ENCODE results near the gene SNAPC3.

SNAPC3 gene

GRCh38 chr9:15492485-15493150 is 69.9 kb downstream of the SNAPC3 start:
- no peak for DNase-seq (ENCODE audit: low spot score)

- no peak for DNase-seq (ENCODE audit: low spot score)
These were observed 75.7 kb downstream of the SNAPC3 start for GRCh38 chr9:15498246-15498995.

- DNase-seq (ENCODE audit: low spot score): no peak
These were observed 76.5 kb downstream of the SNAPC3 start for GRCh38 chr9:15499139-15499538.

- DNase-seq (ENCODE audit: low spot score): no peak
These were observed 78.5 kb downstream of the SNAPC3 start for GRCh38 chr9:15501179-15501578.

GRCh38 chr9:15501803-15502202 is 79.1 kb downstream of the SNAPC3 start:
- no peak for DNase-seq (ENCODE audit: low spot score)

GRCh38 chr9:15505921-15506320 is 83.2 kb downstream of the SNAPC3 start:
- DNase-seq (ENCODE audit: low spot score): no peak

GRCh38 chr9:15509931-15510788 is 87.5 kb downstream of the SNAPC3 start:
- DNase-seq (ENCODE audit: low spot score): peak; percentile 47

- DNase-seq (ENCODE audit: low spot score): peak; percentile 82
These were observed 88.3 kb downstream of the SNAPC3 start, which contains the start of gene PSIP1 for GRCh38 chr9:15510789-15511575. Gene PSIP1 (minus strand): TSS chr9:15510970. CDS start chr9:15510188, 782 bp downstream.
